ENCODE measurements around the gene SUGP1.

DNA sequence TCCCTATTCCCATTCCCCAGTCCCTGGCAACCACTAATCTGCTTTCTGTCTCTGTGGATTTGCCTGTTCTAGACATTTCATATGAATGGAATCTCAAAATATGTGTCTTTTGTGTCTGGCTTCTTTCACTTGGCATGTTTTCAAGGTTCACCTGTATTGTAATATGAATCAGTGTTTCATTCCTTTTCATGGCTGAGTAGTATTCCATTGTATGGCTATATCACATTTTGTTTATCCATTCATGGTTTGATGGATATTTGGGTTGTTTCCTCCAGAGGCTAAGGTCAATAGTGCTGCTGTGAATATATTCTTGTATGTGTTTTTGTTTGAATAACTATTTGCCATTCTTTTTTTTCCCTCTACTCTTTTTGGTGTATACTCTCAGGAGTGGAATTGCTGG is 84.1 kb downstream of the SUGP1 start:
- TF ChIP-seq, protein P1, sequence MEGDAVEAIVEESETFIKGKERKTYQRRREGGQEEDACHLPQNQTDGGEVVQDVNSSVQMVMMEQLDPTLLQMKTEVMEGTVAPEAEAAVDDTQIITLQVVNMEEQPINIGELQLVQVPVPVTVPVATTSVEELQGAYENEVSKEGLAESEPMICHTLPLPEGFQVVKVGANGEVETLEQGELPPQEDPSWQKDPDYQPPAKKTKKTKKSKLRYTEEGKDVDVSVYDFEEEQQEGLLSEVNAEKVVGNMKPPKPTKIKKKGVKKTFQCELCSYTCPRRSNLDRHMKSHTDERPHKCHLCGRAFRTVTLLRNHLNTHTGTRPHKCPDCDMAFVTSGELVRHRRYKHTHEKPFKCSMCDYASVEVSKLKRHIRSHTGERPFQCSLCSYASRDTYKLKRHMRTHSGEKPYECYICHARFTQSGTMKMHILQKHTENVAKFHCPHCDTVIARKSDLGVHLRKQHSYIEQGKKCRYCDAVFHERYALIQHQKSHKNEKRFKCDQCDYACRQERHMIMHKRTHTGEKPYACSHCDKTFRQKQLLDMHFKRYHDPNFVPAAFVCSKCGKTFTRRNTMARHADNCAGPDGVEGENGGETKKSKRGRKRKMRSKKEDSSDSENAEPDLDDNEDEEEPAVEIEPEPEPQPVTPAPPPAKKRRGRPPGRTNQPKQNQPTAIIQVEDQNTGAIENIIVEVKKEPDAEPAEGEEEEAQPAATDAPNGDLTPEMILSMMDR (CRISPR knock-in tag; IDR thresholded peaks at IDR 0.05), result no peak
- no peak for TF ChIP-seq SP1 (IDR thresholded peaks at IDR 0.05)
- no peak for TF ChIP-seq SP1 (CRISPR knock-in tag; IDR thresholded peaks at IDR 0.05)
- TF ChIP-seq NFRKB (IDR thresholded peaks at IDR 0.05), result no peak
- TF ChIP-seq, protein P2, sequence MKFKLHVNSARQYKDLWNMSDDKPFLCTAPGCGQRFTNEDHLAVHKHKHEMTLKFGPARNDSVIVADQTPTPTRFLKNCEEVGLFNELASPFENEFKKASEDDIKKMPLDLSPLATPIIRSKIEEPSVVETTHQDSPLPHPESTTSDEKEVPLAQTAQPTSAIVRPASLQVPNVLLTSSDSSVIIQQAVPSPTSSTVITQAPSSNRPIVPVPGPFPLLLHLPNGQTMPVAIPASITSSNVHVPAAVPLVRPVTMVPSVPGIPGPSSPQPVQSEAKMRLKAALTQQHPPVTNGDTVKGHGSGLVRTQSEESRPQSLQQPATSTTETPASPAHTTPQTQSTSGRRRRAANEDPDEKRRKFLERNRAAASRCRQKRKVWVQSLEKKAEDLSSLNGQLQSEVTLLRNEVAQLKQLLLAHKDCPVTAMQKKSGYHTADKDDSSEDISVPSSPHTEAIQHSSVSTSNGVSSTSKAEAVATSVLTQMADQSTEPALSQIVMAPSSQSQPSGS (CRISPR knock-in tag; IDR thresholded peaks at IDR 0.05), result no peak
- TF ChIP-seq ZNF225 (CRISPR knock-in tag; IDR thresholded peaks at IDR 0.05), result no peak
- no peak for TF ChIP-seq SALL2 (CRISPR knock-in tag; IDR thresholded peaks at IDR 0.05)
- no peak for TF ChIP-seq EZH2 (conservative IDR thresholded peaks at IDR 0.05; ENCODE audit: low read depth, low read length)
- TF ChIP-seq IKZF1 (IDR thresholded peaks at IDR 0.05), result no peak
- no peak for TF ChIP-seq POLR2A (IDR thresholded peaks at IDR 0.05; ENCODE audit: insufficient read depth in 1 of 2, low read depth in 2 of 2, low read length in 2 of 2)
